ENCODE data around the gene LYST.

LYST gene

GRCh38 chr1:235864469-235864868, 2.2 kb downstream of the LYST start:
- Histone ChIP-seq H3K36me3 (replicated peaks; ENCODE audit: insufficient read depth, low read length) (no peaks in the 10 kb centered on the region), H3K27ac (ENCODE audit: low read length) (no peak overlapping the region), H3K4me3 (ENCODE audit: low read length) (no peak overlapping the region), H4K20me1 (ENCODE audit: insufficient read depth, low read length) (no peaks in the 10 kb centered on the region), H3K9me3 (replicated peaks; ENCODE audit: insufficient read depth, low read length) (no peaks in the 10 kb centered on the region), H3K4me2 (ENCODE audit: low read depth, low read length) (no peak overlapping the region), H2AFZ (ENCODE audit: low read length) (no peak overlapping the region), H3K9me2 (replicated peaks; ENCODE audit: insufficient read depth, low read length) (no peaks in the 10 kb centered on the region), H3K9ac (ENCODE audit: low read length) (no peak overlapping the region), H3F3A (ENCODE audit: insufficient read depth, low read length) (peaks cover 22% of the 10 kb centered on the region; the same call in 1 of the 2 replicates), H3K4me1 (ENCODE audit: low read length) (0 out of 2 replicates have a peak, but pooled peaks cover 3% of the 10 kb centered on the region), H3K79me2 (ENCODE audit: low read length) (peaks cover 15% of the 10 kb centered on the region), H3K27me3 (replicated peaks; ENCODE audit: insufficient read depth, low read length) (no peaks in the 10 kb centered on the region)
- DNase-seq = no peak
- TF ChIP-seq EZH2 (optimal IDR thresholded peaks at IDR 0.05; ENCODE audit: low read depth, low read length) (no peak), CTCF (IDR thresholded peaks at IDR 0.05; ENCODE audit: low read length) (no peak), EZH2phosphoT487 (IDR thresholded peaks at IDR 0.05; ENCODE audit: low read length) (no peak)

GRCh38 chr1:235863699-235864093, 3.0 kb downstream of the LYST start:
- Histone ChIP-seq H3K4me1 (ENCODE audit: low read length) (0 out of 2 replicates have a peak, but pooled peaks cover 3% of the 10 kb centered on the region), H3K27ac (ENCODE audit: low read length) (no peak overlapping the region), H3K79me2 (ENCODE audit: low read length) (peaks cover 15% of the 10 kb centered on the region), H3K9me3 (replicated peaks; ENCODE audit: insufficient read depth, low read length) (no peaks in the 10 kb centered on the region), H3K27me3 (replicated peaks; ENCODE audit: insufficient read depth, low read length) (no peaks in the 10 kb centered on the region), H3K4me2 (ENCODE audit: low read depth, low read length) (no peak overlapping the region), H3K9ac (ENCODE audit: low read length) (no peak overlapping the region), H2AFZ (ENCODE audit: low read length) (no peak overlapping the region), H4K20me1 (ENCODE audit: insufficient read depth, low read length) (no peaks in the 10 kb centered on the region), H3F3A (ENCODE audit: insufficient read depth, low read length) (peaks cover 22% of the 10 kb centered on the region; the same call in 1 of the 2 replicates), H3K36me3 (replicated peaks; ENCODE audit: insufficient read depth, low read length) (no peaks in the 10 kb centered on the region), H3K9me2 (replicated peaks; ENCODE audit: insufficient read depth, low read length) (no peaks in the 10 kb centered on the region), H3K4me3 (ENCODE audit: low read length) (no peak overlapping the region)
- no peak for TF ChIP-seq CTCF (IDR thresholded peaks at IDR 0.05; ENCODE audit: low read length)
- TF ChIP-seq EZH2 (optimal IDR thresholded peaks at IDR 0.05; ENCODE audit: low read depth, low read length) = no peak
- no peak for TF ChIP-seq EZH2phosphoT487 (IDR thresholded peaks at IDR 0.05; ENCODE audit: low read length)
- DNase-seq = no peak

- no peak overlapping the region for H3K4me3 ChIP-seq (ENCODE audit: low read length)
- H3K36me3 ChIP-seq (replicated peaks; ENCODE audit: insufficient read depth, low read length) = no peaks in the 10 kb centered on the region
- no peak for DNase-seq
- TF ChIP-seq EZH2phosphoT487 (IDR thresholded peaks at IDR 0.05; ENCODE audit: low read length) = no peak
- TF ChIP-seq EZH2 (optimal IDR thresholded peaks at IDR 0.05; ENCODE audit: low read depth, low read length) = no peak
- no peak for TF ChIP-seq CTCF (IDR thresholded peaks at IDR 0.05; ENCODE audit: low read length)
- no peaks in the 10 kb centered on the region for H3K9me3 ChIP-seq (replicated peaks; ENCODE audit: insufficient read depth, low read length)
- H3K9me2 ChIP-seq (replicated peaks; ENCODE audit: insufficient read depth, low read length) = no peaks in the 10 kb centered on the region
- H2AFZ ChIP-seq (ENCODE audit: low read length) = no peak overlapping the region
- peaks cover 17% of the 10 kb centered on the region for H3K79me2 ChIP-seq (ENCODE audit: low read length)
- H3K27ac ChIP-seq (ENCODE audit: low read length) = no peak overlapping the region
- H3F3A ChIP-seq (ENCODE audit: insufficient read depth, low read length) = peaks cover 12% of the 10 kb centered on the region; the same call in 1 of the 2 replicates
- no peak overlapping the region for H3K4me2 ChIP-seq (ENCODE audit: low read depth, low read length)
- H3K4me1 ChIP-seq (ENCODE audit: low read length) = no peaks in the 10 kb centered on the region
- H3K27me3 ChIP-seq (replicated peaks; ENCODE audit: insufficient read depth, low read length) = no peaks in the 10 kb centered on the region
- H3K9ac ChIP-seq (ENCODE audit: low read length) = no peak overlapping the region
- no peaks in the 10 kb centered on the region for H4K20me1 ChIP-seq (ENCODE audit: insufficient read depth, low read length)
Measured at GRCh38 chr1:235861857-235862256, 4.8 kb downstream of the LYST start.

Data from MM.1S (cell line).